Colonic mucosa (tissue), 4 donors: ENCODE data around the gene NLK. TPM values are rescaled to one million over a fixed set of nuclear protein-coding genes. Genes with fewer than 3 reads are reported as not detected.
A peak's percentile ranks its signal among the peaks of the same experiment; 100 is the strongest.

ENCODE experiments used
- DNase-seq: peaks from one replicate; pipeline ENCODE4 v3.0.0-alpha.2; 2020
- H3K27ac ChIP-seq: fragments of 200-600 bp; one replicate; pipeline ENCODE4 v1.8.0; 2021
- H3K27me3 ChIP-seq: fragments of 200-600 bp; one replicate; pipeline ENCODE4 v1.8.0; 2021
- H3K36me3 ChIP-seq: fragments of 200-600 bp; one replicate; pipeline ENCODE4 v1.8.0; 2021
- H3K4me1 ChIP-seq: fragments of 200-600 bp; one replicate; pipeline ENCODE4 v1.8.0; 2021; ENCODE audit warnings: mild to moderate bottlenecking
- H3K4me3 ChIP-seq: fragments of 200-600 bp; one replicate; pipeline ENCODE4 v1.8.0; 2021
- H3K9ac ChIP-seq, 2 donors: one replicate each; pipeline ENCODE4 v1.7.0; 2013; ENCODE audit warnings: control low read depth in 2 of 2, low read depth in 2 of 2, low read length in 2 of 2
- H3K9me3 ChIP-seq: fragments of 200-600 bp; one replicate; pipeline ENCODE4 v1.8.0; 2021
- intact Hi-C: fragments of 100-400 bp; cut with DNase I; formaldehyde crosslinking; loops from one replicate; pipeline ENCODE4 v1.14.1; 2022
- total RNA-seq, 2 donors: library from RNA; stranded (reverse); fragmentation: NEBNext Ultra II Directional in 1 of 2; extraction: Animal tissue kit (Norgen Biotek cat#: 25700) in 1 of 2; gene quantifications; one replicate each; pipeline ENCODE4 v1.2.1, GENCODE V29; 2021
- TF ChIP-seq, protein P1 (sequence below): fragments of 200-600 bp; IDR thresholded peaks from one replicate; pipeline ENCODE4 v1.8.0; 2022; ENCODE audit warnings: antibody characterized with exemption, mild to moderate bottlenecking
- donor health status: healthy.
- donor health status: DM: no; HTN: no; CAD: no.
- donor health status: DM: no; HTN: no; CAD: no.

NLK gene
- total RNA-seq, 2 donors from 2014 or later = 17.2 to 20.9 TPM

DNA sequence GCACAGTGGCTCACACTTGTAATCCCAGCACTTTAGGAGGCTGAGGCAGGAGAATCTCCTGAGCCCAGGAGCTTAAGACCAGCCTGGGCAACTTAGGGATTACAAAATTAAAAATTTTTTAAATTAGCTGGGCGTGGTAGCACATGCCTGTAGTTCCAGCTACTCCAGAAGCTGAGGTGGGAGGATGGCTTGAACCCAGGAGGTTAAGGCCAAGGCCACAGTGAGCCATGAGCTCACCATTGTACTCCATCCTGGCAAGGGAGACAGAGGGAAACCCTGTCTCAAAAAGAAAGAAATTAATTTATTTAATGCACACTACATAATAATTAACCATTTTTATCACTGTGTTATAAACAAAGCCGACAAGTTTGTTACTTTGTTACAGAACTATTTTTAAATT, 145.5 kb downstream of the NLK start:
- intact Hi-C loops = no loop called here
- DNase-seq = no peak
- Histone ChIP-seq H3K9me3 (no peaks in the 10 kb centered on the region), H3K9ac (no peak overlapping the region), H3K27ac (no peak overlapping the region), H3K36me3 (no peaks in the 10 kb centered on the region), H3K4me3 (no peak overlapping the region), H3K4me1 (no peaks in the 10 kb centered on the region), H3K27me3 (no peaks in the 10 kb centered on the region)
- TF ChIP-seq, protein P1, sequence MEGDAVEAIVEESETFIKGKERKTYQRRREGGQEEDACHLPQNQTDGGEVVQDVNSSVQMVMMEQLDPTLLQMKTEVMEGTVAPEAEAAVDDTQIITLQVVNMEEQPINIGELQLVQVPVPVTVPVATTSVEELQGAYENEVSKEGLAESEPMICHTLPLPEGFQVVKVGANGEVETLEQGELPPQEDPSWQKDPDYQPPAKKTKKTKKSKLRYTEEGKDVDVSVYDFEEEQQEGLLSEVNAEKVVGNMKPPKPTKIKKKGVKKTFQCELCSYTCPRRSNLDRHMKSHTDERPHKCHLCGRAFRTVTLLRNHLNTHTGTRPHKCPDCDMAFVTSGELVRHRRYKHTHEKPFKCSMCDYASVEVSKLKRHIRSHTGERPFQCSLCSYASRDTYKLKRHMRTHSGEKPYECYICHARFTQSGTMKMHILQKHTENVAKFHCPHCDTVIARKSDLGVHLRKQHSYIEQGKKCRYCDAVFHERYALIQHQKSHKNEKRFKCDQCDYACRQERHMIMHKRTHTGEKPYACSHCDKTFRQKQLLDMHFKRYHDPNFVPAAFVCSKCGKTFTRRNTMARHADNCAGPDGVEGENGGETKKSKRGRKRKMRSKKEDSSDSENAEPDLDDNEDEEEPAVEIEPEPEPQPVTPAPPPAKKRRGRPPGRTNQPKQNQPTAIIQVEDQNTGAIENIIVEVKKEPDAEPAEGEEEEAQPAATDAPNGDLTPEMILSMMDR = no peak

DNA sequence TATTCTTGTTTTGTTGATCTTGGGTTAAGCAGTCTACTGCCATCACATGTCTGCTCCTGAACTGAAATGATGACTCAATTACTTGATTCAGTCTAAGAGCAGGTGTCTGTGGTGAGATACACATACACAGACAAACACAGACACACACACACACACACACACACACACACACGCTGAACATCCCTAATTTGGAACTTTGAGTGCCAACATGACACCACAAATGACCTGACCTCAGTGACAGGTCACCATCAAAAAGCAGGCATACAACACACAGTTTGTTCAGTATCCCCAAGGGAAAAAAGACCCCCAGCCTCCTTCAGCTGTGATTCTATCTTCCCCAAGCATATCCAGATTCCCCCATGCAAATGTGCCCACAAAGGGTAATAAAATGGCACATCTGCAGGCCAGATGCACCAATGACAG, 146.4 kb downstream of the NLK start:
- Histone ChIP-seq H3K27ac (no peak overlapping the region), H3K9me3 (no peaks in the 10 kb centered on the region), H3K36me3 (no peaks in the 10 kb centered on the region), H3K27me3 (no peaks in the 10 kb centered on the region), H3K9ac (no peak overlapping the region), H3K4me3 (no peak overlapping the region), H3K4me1 (no peaks in the 10 kb centered on the region)
- TF ChIP-seq, protein P1 = no peak
- intact Hi-C loops = no loop called here
- DNase-seq = no peak

DNA sequence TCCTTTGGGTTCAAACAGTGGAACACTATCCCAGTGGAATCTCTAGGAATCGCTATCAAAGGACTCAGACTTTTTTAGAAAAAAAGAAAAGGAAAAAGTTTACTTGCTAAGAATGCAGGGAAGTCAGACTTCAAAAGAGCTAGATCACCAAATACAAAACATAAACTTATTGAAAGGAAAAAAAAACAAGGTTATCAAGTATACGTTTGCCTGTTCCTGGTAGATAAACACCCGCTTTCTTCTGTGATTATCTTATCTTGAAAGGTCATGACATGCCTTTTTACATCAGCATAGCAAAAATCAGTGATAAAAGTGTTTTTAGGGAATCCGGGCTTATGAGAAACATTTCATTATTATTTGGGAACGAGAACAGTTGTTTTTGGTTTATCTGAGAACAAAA, 147.2 kb downstream of the NLK start:
- Histone ChIP-seq H3K9me3 (no peaks in the 10 kb centered on the region), H3K27ac (no peak overlapping the region), H3K9ac (no peak overlapping the region), H3K4me3 (no peak overlapping the region), H3K27me3 (no peaks in the 10 kb centered on the region), H3K36me3 (no peaks in the 10 kb centered on the region), H3K4me1 (no peaks in the 10 kb centered on the region)
- TF ChIP-seq, protein P1 = no peak
- intact Hi-C loops = no loop called here
- no peak for DNase-seq

DNA sequence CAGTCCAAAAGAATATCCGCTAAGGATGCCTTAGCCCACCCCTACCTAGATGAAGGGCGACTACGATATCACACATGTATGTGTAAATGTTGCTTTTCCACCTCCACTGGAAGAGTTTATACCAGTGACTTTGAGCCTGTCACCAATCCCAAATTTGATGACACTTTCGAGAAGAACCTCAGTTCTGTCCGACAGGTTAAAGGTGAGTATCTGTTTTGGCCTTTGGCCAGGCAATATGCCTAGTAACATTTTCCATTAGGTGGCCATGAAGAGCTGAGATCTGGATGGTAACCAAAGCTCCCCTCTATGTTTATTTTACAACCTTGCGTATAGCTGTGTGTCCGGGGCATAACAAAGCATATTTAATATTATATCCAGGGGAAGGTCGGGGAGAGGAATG, 148.5 kb downstream of the NLK start:
- no peaks in the 10 kb centered on the region for H3K36me3 ChIP-seq
- H3K4me3 ChIP-seq = no peak overlapping the region
- H3K9me3 ChIP-seq = no peaks in the 10 kb centered on the region
- no peaks in the 10 kb centered on the region for H3K4me1 ChIP-seq
- TF ChIP-seq, protein P1 = no peak
- H3K9ac ChIP-seq = no peak overlapping the region
- H3K27ac ChIP-seq = no peak overlapping the region
- no peak for DNase-seq
- H3K27me3 ChIP-seq = no peaks in the 10 kb centered on the region
- intact Hi-C loops = no loop called here

DNA sequence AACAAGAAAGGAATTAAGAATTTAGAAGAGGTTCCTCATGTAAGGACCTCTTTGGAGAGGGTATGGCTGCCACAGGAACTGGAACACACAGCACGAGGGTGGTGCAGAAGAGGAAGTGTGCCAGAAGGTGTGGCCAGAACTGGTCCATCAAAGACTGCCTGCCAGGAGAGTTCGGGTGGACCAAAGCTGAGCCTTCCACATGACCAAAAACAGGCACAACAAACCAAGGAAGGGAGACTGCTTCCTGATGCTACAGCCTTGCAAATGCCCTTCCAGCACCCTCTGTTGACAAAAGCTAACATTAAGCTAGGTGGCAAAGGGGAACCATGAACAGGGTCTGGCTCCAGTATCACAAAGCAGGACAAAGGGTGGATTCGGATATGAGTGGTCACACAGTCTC, 150.8 kb downstream of the NLK start:
- Histone ChIP-seq H3K4me3 (no peak overlapping the region), H3K27me3 (no peaks in the 10 kb centered on the region), H3K27ac (no peak overlapping the region), H3K9ac (no peak overlapping the region), H3K36me3 (no peaks in the 10 kb centered on the region), H3K4me1 (no peaks in the 10 kb centered on the region), H3K9me3 (no peaks in the 10 kb centered on the region)
- intact Hi-C loops = no loop called here
- DNase-seq = peak; percentile 27
- TF ChIP-seq, protein P1 = no peak

DNA sequence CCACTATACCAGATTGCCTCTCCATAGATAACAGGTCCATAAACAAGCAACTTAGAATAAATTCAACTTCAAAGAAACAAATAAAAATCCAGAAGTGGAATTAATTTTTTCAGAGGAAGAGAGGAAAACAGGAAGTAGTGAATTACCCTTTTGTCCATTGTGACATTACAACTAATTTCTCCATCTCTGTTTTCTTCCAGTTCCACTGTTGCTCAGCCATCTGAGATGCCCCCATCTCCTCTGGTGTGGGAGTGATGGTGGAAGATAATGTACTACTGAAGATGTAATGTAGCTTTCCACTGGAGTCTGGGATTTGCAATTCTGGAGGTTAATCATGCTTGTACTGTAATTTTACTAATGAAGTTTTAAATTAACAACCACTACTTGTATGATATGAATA, 151.9 kb downstream of the NLK start:
- H3K27me3 ChIP-seq = no peaks in the 10 kb centered on the region
- H3K27ac ChIP-seq = no peak overlapping the region
- H3K4me1 ChIP-seq = no peaks in the 10 kb centered on the region
- intact Hi-C loops = no loop called here
- no peak for DNase-seq
- H3K36me3 ChIP-seq = no peaks in the 10 kb centered on the region
- H3K9me3 ChIP-seq = no peaks in the 10 kb centered on the region
- TF ChIP-seq, protein P1 = no peak
- H3K4me3 ChIP-seq = no peak overlapping the region
- no peak overlapping the region for H3K9ac ChIP-seq
